ENCODE data around the gene CDH20. TPM values are rescaled to one million over a fixed set of nuclear protein-coding genes. Genes with fewer than 3 reads are reported as not detected.

CDH20 gene
- total and polyA plus RNA-seq, 10 donors: 0.04 to 0.05 TPM; not detected in 8

GRCh38 chr18:61371111-61371510, 37.9 kb downstream of the CDH20 start:
- Histone ChIP-seq H3K4me3 (no peak overlapping the region), H3K27me3 (replicated peaks in 1 of 7) (no peaks in the 10 kb centered on the region), H3K36me3 (no peaks in the 10 kb centered on the region), H3K27ac (no peak overlapping the region), H3K9me3 (no peaks in the 10 kb centered on the region), H3K4me1 (no peaks in the 10 kb centered on the region)
- 89 to 100% (median 92%) methylated on average over 2 of the region's 2 CpGs for WGBS, 5 donors
- no peak for TF ChIP-seq POLR2A (IDR thresholded peaks at IDR 0.05)
- TF ChIP-seq, protein P1, sequence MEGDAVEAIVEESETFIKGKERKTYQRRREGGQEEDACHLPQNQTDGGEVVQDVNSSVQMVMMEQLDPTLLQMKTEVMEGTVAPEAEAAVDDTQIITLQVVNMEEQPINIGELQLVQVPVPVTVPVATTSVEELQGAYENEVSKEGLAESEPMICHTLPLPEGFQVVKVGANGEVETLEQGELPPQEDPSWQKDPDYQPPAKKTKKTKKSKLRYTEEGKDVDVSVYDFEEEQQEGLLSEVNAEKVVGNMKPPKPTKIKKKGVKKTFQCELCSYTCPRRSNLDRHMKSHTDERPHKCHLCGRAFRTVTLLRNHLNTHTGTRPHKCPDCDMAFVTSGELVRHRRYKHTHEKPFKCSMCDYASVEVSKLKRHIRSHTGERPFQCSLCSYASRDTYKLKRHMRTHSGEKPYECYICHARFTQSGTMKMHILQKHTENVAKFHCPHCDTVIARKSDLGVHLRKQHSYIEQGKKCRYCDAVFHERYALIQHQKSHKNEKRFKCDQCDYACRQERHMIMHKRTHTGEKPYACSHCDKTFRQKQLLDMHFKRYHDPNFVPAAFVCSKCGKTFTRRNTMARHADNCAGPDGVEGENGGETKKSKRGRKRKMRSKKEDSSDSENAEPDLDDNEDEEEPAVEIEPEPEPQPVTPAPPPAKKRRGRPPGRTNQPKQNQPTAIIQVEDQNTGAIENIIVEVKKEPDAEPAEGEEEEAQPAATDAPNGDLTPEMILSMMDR (IDR thresholded peaks at IDR 0.05 in 8 of 11, conservative IDR thresholded peaks at IDR 0.05 in 3 of 11): no peak
- TF ChIP-seq POLR2AphosphoS5 (IDR thresholded peaks at IDR 0.05): no peak
- no peak for DNase-seq
- intact Hi-C loops (cut with DNase I; ENCODE audit: low total_unique reads): no loop called here

- H3K9me3 ChIP-seq: no peaks in the 10 kb centered on the region
- no peaks in the 10 kb centered on the region for H3K36me3 ChIP-seq
- DNase-seq: no peak
- no peaks in the 10 kb centered on the region for H3K4me1 ChIP-seq
- intact Hi-C loops (cut with DNase I; ENCODE audit: low total_unique reads): no loop called here
- H3K27ac ChIP-seq: no peak overlapping the region
- no peak for TF ChIP-seq POLR2AphosphoS5 (IDR thresholded peaks at IDR 0.05)
- TF ChIP-seq, protein P1 (IDR thresholded peaks at IDR 0.05 in 8 of 11, conservative IDR thresholded peaks at IDR 0.05 in 3 of 11): no peak
- no peak for TF ChIP-seq POLR2A (IDR thresholded peaks at IDR 0.05)
- 55 to 67% (median 64%) methylated on average over 4 of the region's 4 CpGs for WGBS, 5 donors
- H3K4me3 ChIP-seq: no peak overlapping the region
- H3K27me3 ChIP-seq (replicated peaks in 1 of 7): no peaks in the 10 kb centered on the region
These were observed 46.6 kb downstream of the CDH20 start for GRCh38 chr18:61379827-61380226.

DNA sequence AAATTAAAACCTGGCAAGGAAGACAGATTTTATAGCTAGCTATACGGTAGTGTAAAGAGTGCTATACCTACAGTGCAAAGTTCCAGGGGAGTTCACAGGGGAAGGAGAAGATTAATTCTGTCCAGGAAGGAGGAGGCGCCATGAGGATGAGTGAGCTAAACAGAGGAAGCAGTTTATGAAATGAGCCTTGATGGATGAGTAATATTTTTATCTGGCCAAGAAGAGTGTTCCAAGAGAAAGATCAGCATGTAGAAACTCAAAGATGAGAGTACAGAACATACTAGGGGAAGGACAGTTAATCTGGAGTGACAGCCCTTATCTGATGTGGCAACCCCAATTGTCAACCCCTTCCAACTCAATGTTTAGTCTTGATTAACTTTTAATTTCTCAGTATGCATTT, 54.8 kb downstream of the CDH20 start:
- WGBS, 5 donors: 67 to 89% (median 77%) methylated on average over 2 of the region's 2 CpGs
- no peaks in the 10 kb centered on the region for H3K4me1 ChIP-seq
- no peak for DNase-seq
- no peaks in the 10 kb centered on the region for H3K36me3 ChIP-seq
- no peak overlapping the region for H3K27ac ChIP-seq
- peaks cover 0 to 6% (median 0%) of the 10 kb centered on the region in 8 donors for H3K9me3 ChIP-seq
- no peaks in the 10 kb centered on the region for H3K27me3 ChIP-seq (replicated peaks in 1 of 7)
- no peak for TF ChIP-seq POLR2A (IDR thresholded peaks at IDR 0.05)
- TF ChIP-seq POLR2AphosphoS5 (IDR thresholded peaks at IDR 0.05): no peak
- TF ChIP-seq, protein P1 (IDR thresholded peaks at IDR 0.05 in 8 of 11, conservative IDR thresholded peaks at IDR 0.05 in 3 of 11): no peak
- intact Hi-C loops (cut with DNase I; ENCODE audit: low total_unique reads): no loop called here
- H3K4me3 ChIP-seq: no peak overlapping the region

DNA sequence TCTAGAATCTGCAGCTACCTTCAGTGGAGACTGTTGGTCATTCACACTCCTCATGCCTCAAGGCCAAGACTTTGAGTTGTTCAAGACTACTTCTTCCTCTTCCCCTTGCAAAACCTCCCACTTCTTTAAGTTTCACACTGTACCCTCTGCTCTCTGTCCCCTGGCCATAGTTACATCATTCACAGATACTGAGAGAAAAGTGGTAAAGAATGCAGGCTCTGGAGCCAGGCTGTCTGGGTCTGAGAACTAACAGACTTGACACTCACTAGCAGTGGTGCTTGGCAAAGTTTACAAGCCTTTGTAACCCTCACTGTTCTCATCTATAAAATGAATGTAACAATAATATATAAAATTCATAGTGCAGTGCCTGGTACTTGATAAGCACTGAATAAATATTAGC, 61.8 kb downstream of the CDH20 start:
- H3K27me3 ChIP-seq (replicated peaks in 1 of 7): no peaks in the 10 kb centered on the region
- H3K36me3 ChIP-seq: no peaks in the 10 kb centered on the region
- no peak for DNase-seq
- H3K4me3 ChIP-seq: no peak overlapping the region
- no peaks in the 10 kb centered on the region for H3K4me1 ChIP-seq
- TF ChIP-seq POLR2A (IDR thresholded peaks at IDR 0.05): no peak
- TF ChIP-seq POLR2AphosphoS5 (IDR thresholded peaks at IDR 0.05): no peak
- H3K9me3 ChIP-seq: no peaks in the 10 kb centered on the region
- H3K27ac ChIP-seq: no peak overlapping the region
- intact Hi-C loops (cut with DNase I; ENCODE audit: low total_unique reads): no loop called here

- Histone ChIP-seq H3K27ac (no peak overlapping the region), H3K36me3 (no peaks in the 10 kb centered on the region), H3K9me3 (no peaks in the 10 kb centered on the region), H3K4me1 (no peaks in the 10 kb centered on the region), H3K4me3 (no peak overlapping the region), H3K27me3 (replicated peaks in 1 of 7) (no peaks in the 10 kb centered on the region)
- intact Hi-C loops (cut with DNase I; ENCODE audit: low total_unique reads): no loop called here
- no peak for DNase-seq
- WGBS, 5 donors: 60 to 82% (median 70%) methylated on average over 3 of the region's 3 CpGs
- TF ChIP-seq POLR2AphosphoS5 (IDR thresholded peaks at IDR 0.05) (no peak), POLR2A (IDR thresholded peaks at IDR 0.05) (no peak)
- TF ChIP-seq, protein P1 (IDR thresholded peaks at IDR 0.05 in 8 of 11, conservative IDR thresholded peaks at IDR 0.05 in 3 of 11): no peak
These were observed 64.0 kb downstream of the CDH20 start for GRCh38 chr18:61397222-61397621.
